SK-N-SH (cell line): ENCODE measurements around the gene ASCC3. TPM values are rescaled to one million over a fixed set of nuclear protein-coding genes. Genes with fewer than 3 reads are reported as not detected.

Experiments used
- CTCF ChIA-PET: fragments of 300-600, 350-600 bp; formaldehyde crosslinking; extraction: SDS; loops from one replicate; lab custom pipeline; 2021; lab: Yijun Ruan, JAX
- POLR2A ChIA-PET: fragments of 350-600 bp; sonication (Branson Sonifier 250); formaldehyde crosslinking; extraction: SDS; loops from one replicate; lab custom pipeline; 2020; ENCODE audit warnings: antibody characterized with exemption, inconsistent platforms; lab: Yijun Ruan, JAX
- DNase-seq: peaks from one replicate; pipeline ENCODE4 v3.0.0; 2012
- H2AFZ ChIP-seq: fragments of 200-600 bp; sonication (generic); 2 replicates; pipeline ENCODE4 v1.8.1; 2016; ENCODE audit warnings: antibody characterized with exemption, mild to moderate bottlenecking, low read depth
- H3F3A ChIP-seq: fragments of 200-600 bp; sonication (generic); replicated peaks from 2 replicates; pipeline ENCODE3; 2016; ENCODE audit warnings: antibody characterized with exemption, mild to moderate bottlenecking; ENCODE audit not compliant: insufficient read depth
- H3K27ac ChIP-seq, 2 experiments: fragments of 200-500 bp in 1 of 2; fragments of 200-600 bp in 1 of 2; sonication (Bioruptor generic) in 1 of 2; sonication (generic), shearing (Covaris generic) in 1 of 2; 2 replicates each; pipeline versions ENCODE4 v1.5.1 to v1.6.1; 2014 to 2016; ENCODE audit warnings: low read depth in 2 of 2, inconsistent platforms in 1 of 2, low read length in 1 of 2, mild to moderate bottlenecking in 1 of 2, mixed read lengths in 1 of 2
- H3K27me3 ChIP-seq: fragments of 200-600 bp; sonication (generic), shearing (Covaris generic); 2 replicates; pipeline ENCODE4 v1.6.1; 2016; ENCODE audit warnings: mixed run types; ENCODE audit not compliant: insufficient read depth
- H3K36me3 ChIP-seq, 2 experiments: fragments of 200-500 bp in 1 of 2; fragments of 200-600 bp in 1 of 2; sonication (Bioruptor generic) in 1 of 2; sonication (generic) in 1 of 2; replicated peaks in 1 of 2; 2 replicates each; pipeline versions ENCODE3 to v1.5.1; 2014 to 2016; ENCODE audit warnings: low read length in 1 of 2, mild to moderate bottlenecking in 1 of 2; ENCODE audit not compliant: insufficient read depth in 2 of 2, control insufficient read depth in 1 of 2
- H3K4me1 ChIP-seq, 2 experiments: fragments of 200-500 bp in 1 of 2; fragments of 200-600 bp in 1 of 2; sonication (Bioruptor generic) in 1 of 2; sonication (generic), shearing (Covaris generic) in 1 of 2; 2 replicates each; pipeline versions ENCODE4 v1.5.1 to v1.6.1; 2014 to 2016; ENCODE audit warnings: low read depth in 1 of 2, low read length in 1 of 2, mixed run types in 1 of 2; ENCODE audit not compliant: insufficient read depth in 2 of 2, control insufficient read depth in 1 of 2
- H3K4me2 ChIP-seq: fragments of 200-600 bp; sonication (generic), shearing (Covaris generic); 2 replicates; pipeline ENCODE4 v1.6.1; 2017; ENCODE audit warnings: mixed run types
- H3K4me3 ChIP-seq, 2 experiments: fragments of 200-500 bp in 1 of 2; fragments of 200-600 bp in 1 of 2; sonication (Bioruptor generic) in 1 of 2; sonication (generic), shearing (Covaris generic) in 1 of 2; 2 replicates each; pipeline versions ENCODE4 v1.5.1 to v1.8.1; 2014 to 2016; ENCODE audit warnings: low read depth in 2 of 2, inconsistent platforms in 1 of 2, low read length in 1 of 2, mild to moderate bottlenecking in 1 of 2, mixed read lengths in 1 of 2, moderate library complexity in 1 of 2
- H3K79me2 ChIP-seq: fragments of 200-600 bp; sonication (generic); 2 replicates; pipeline ENCODE4 v1.8.1; 2017; ENCODE audit warnings: mild to moderate bottlenecking; ENCODE audit not compliant: insufficient read depth
- H3K9ac ChIP-seq: fragments of 200-600 bp; sonication (generic); 2 replicates; pipeline ENCODE4 v1.6.1; 2017; ENCODE audit warnings: mixed run types
- H3K9me2 ChIP-seq: fragments of 200-600 bp; sonication (generic); 2 replicates; pipeline ENCODE4 v1.6.1; 2017; ENCODE audit warnings: mixed run types
- H3K9me3 ChIP-seq: fragments of 200-600 bp; sonication (generic); 2 replicates; pipeline ENCODE4 v1.6.1; 2017; ENCODE audit warnings: mixed run types, mild to moderate bottlenecking, moderate library complexity
- H4K20me1 ChIP-seq: fragments of 200-600 bp; sonication (generic); 2 replicates; pipeline ENCODE4 v1.6.1; 2017; ENCODE audit warnings: mild to moderate bottlenecking, mixed run types; ENCODE audit not compliant: insufficient read depth
- EP300 ChIP-seq, 2 experiments: IDR thresholded peaks; 2 replicates each; pipeline versions ENCODE4 v1.4.0 to v1.6.1; 2012; ENCODE audit warnings: borderline replicate concordance in 1 of 2, low read depth in 1 of 2, low read length in 1 of 2
- EZH2phosphoT487 ChIP-seq: fragments of 200-600 bp; sonication (generic); IDR thresholded peaks from 2 replicates; pipeline ENCODE4 v1.6.1; 2017; ENCODE audit warnings: low read depth, mixed run types, mild to moderate bottlenecking, antibody characterized with exemption, moderate library complexity, borderline replicate concordance
- FOSL2 ChIP-seq: IDR thresholded peaks from 2 replicates; pipeline ENCODE4 v1.4.0; 2012; ENCODE audit warnings: low read depth, mild to moderate bottlenecking, moderate library complexity, borderline replicate concordance
- GABPA ChIP-seq: IDR thresholded peaks from 2 replicates; pipeline ENCODE4 v1.4.0; 2012; ENCODE audit warnings: low read depth, mild to moderate bottlenecking
- GATA2 ChIP-seq: sonication (generic); formaldehyde crosslinking; IDR thresholded peaks from 2 replicates; pipeline ENCODE4 v1.5.0; 2020; ENCODE audit warnings: mild to moderate bottlenecking, missing genetic modification reagents
- JUND ChIP-seq: IDR thresholded peaks from 2 replicates; pipeline ENCODE4 v1.4.0; 2012
- NFIC ChIP-seq: IDR thresholded peaks from 2 replicates; pipeline ENCODE4 v1.4.0; 2012; ENCODE audit warnings: borderline replicate concordance
- PBX3 ChIP-seq: IDR thresholded peaks from 2 replicates; pipeline ENCODE4; 2012
- TAF1 ChIP-seq: IDR thresholded peaks from 2 replicates; pipeline ENCODE4 v1.6.1; 2012; ENCODE audit warnings: low read depth, mild to moderate bottlenecking, low read length, moderate library complexity, borderline replicate concordance
- TCF12 ChIP-seq: IDR thresholded peaks from 2 replicates; pipeline ENCODE4 v1.4.0; 2012
- USF1 ChIP-seq: IDR thresholded peaks from 2 replicates; pipeline ENCODE4 v1.4.0; 2012; ENCODE audit warnings: low read depth, borderline replicate concordance
- USF2 ChIP-seq: fragments of 150-350 bp; IDR thresholded peaks from 2 replicates; pipeline ENCODE4 v1.6.1; 2017; ENCODE audit warnings: antibody characterized with exemption, low read length, low read depth, borderline replicate concordance
- YY1 ChIP-seq: IDR thresholded peaks from 2 replicates; pipeline ENCODE4 v1.4.0; 2012; ENCODE audit warnings: low read depth, mild to moderate bottlenecking
- WGBS: methylation state at CpG from one replicate; pipeline ENCODE4 v1.1.6; 2017; ENCODE audit warnings: low lambda C conversion rate; 5-methylcytosine and 5-hydroxymethylcytosine counted together
- polyA plus RNA-seq, 3 experiments: library from polyadenylated mRNA; depleted of rRNA; stranded (reverse); fragments of >200 nt; gene quantifications; 2 replicates each; pipeline ENCODE4 v1.2.3, GENCODE V29; 2012
- TF ChIP-seq, protein P1 (sequence below): fragments of 150-350 bp; IDR thresholded peaks from 2 replicates; pipeline ENCODE4 v1.6.1; 2016; ENCODE audit warnings: mild to moderate bottlenecking, low read depth, low read length
- TF ChIP-seq, protein P2 (sequence below): IDR thresholded peaks from 2 replicates; pipeline ENCODE4 v1.4.0; 2012; ENCODE audit warnings: low read depth, borderline replicate concordance
- TF ChIP-seq, protein P3 (sequence below): fragments of 200-600 bp; sonication (generic); IDR thresholded peaks from 2 replicates; pipeline ENCODE4 v1.6.1; 2017; ENCODE audit warnings: antibody characterized with exemption, mild to moderate bottlenecking, moderate library complexity

ASCC3 gene
- polyA plus RNA-seq, 1 of the 3 experiments (the other 2 are of a cell fraction) = 17.9 TPM

DNA sequence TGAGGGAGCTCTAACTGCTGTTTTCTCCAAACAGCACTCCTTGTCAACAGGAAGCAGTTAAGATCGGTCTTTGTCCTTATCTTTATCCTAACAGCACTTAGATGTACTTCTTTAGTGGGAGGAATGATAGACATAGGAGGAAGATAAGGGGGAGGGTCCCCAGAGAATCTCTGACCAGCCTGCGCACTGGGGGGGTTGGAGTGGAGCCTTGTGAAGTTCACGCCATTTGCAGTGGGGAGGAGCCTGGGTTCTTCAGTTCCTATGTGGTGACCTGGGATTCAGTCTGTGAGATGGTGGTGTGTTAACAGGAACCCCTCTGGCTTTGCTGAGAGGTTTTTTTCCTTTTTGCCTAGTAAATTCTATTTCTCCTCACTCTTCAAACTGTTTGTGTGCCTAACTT lies 18.1 kb upstream of the ASCC3 start (continued):
- TF ChIP-seq USF2 = no peak
- TF ChIP-seq YY1 = no peak
- TF ChIP-seq FOSL2 = no peak
- TF ChIP-seq, all 33 proteins: peak for 0

GRCh38 chr6:100897671-100898070 lies 16.5 kb upstream of the ASCC3 start:
- POLR2A ChIA-PET = no interaction called here
- CTCF ChIA-PET = no interaction called here
- Histone ChIP-seq H3K9ac (no peak overlapping the region), H3K4me2 (no peak overlapping the region), H3K9me2 (no peaks in the 10 kb centered on the region), H3F3A (no peaks in the 10 kb centered on the region), H2AFZ (no peak overlapping the region), H3K79me2 (no peaks in the 10 kb centered on the region), H3K4me1 (peaks cover 0 to under 1% of the 10 kb centered on the region in 2 experiments; a peak in 1 of 4 replicates), H4K20me1 (no peaks in the 10 kb centered on the region), H3K9me3 (no peaks in the 10 kb centered on the region), H3K27me3 (no peaks in the 10 kb centered on the region), H3K4me3 (no peak overlapping the region), H3K27ac (no peak overlapping the region), H3K36me3 (no peaks in the 10 kb centered on the region)
- WGBS = 75% methylated on average over 4 of the region's 4 CpGs
- no peak for TF ChIP-seq USF1
- no peak for TF ChIP-seq NFIC
- TF ChIP-seq EP300 (IDR thresholded peaks at IDR 0.05; ENCODE audit: borderline replicate concordance in 1 of 2, low read depth in 1 of 2, low read length in 1 of 2) = no peak
- TF ChIP-seq, protein P1, sequence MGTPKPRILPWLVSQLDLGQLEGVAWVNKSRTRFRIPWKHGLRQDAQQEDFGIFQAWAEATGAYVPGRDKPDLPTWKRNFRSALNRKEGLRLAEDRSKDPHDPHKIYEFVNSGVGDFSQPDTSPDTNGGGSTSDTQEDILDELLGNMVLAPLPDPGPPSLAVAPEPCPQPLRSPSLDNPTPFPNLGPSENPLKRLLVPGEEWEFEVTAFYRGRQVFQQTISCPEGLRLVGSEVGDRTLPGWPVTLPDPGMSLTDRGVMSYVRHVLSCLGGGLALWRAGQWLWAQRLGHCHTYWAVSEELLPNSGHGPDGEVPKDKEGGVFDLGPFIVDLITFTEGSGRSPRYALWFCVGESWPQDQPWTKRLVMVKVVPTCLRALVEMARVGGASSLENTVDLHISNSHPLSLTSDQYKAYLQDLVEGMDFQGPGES = no peak
- no peak for DNase-seq

DNA sequence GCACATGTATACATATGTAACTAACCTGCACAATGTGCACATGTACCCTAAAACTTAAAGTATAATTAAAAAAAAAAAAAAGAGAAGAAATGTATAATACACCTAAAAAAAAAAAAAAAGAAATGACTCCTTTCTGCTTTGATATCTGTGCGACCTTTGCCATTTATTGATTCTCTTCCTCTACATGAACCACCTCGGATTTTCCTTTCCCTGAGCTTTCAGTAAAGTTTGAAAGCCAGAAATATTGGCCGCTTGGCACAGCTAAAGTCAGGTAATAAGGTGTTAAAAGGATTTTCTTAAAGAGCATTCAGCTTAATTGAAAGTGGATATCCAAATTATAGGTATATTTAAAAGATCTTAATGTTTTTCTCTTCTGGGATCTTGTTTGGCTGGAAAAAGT lies 12.6 kb upstream of the ASCC3 start:
- ChIA-PET CTCF (no interaction called here), POLR2A (no interaction called here)
- H4K20me1 ChIP-seq = no peaks in the 10 kb centered on the region
- H3K4me2 ChIP-seq = no peak overlapping the region
- peaks cover 0 to 2% of the 10 kb centered on the region in 2 experiments; a peak in 2 of 4 replicates for H3K4me1 ChIP-seq
- H2AFZ ChIP-seq = no peak overlapping the region
- DNase-seq = no peak
- H3K4me3 ChIP-seq = no peak overlapping the region
- no peaks in the 10 kb centered on the region for H3K9me3 ChIP-seq
- no peak overlapping the region for H3K9ac ChIP-seq
- H3K9me2 ChIP-seq = no peaks in the 10 kb centered on the region
- no peaks in the 10 kb centered on the region for H3K36me3 ChIP-seq
- no peaks in the 10 kb centered on the region for H3F3A ChIP-seq
- WGBS = 67% methylated on average over 3 of the region's 3 CpGs
- H3K79me2 ChIP-seq = no peaks in the 10 kb centered on the region
- H3K27ac ChIP-seq = no peak overlapping the region
- H3K27me3 ChIP-seq = no peaks in the 10 kb centered on the region
- TF ChIP-seq GABPA = no peak
- TF ChIP-seq GATA2 = no peak
- TF ChIP-seq PBX3 = no peak
- no peak for TF ChIP-seq TAF1
- TF ChIP-seq, protein P2, sequence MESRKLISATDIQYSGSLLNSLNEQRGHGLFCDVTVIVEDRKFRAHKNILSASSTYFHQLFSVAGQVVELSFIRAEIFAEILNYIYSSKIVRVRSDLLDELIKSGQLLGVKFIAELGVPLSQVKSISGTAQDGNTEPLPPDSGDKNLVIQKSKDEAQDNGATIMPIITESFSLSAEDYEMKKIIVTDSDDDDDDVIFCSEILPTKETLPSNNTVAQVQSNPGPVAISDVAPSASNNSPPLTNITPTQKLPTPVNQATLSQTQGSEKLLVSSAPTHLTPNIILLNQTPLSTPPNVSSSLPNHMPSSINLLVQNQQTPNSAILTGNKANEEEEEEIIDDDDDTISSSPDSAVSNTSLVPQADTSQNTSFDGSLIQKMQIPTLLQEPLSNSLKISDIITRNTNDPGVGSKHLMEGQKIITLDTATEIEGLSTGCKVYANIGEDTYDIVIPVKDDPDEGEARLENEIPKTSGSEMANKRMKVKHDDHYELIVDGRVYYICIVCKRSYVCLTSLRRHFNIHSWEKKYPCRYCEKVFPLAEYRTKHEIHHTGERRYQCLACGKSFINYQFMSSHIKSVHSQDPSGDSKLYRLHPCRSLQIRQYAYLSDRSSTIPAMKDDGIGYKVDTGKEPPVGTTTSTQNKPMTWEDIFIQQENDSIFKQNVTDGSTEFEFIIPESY = no peak
- TF ChIP-seq EZH2phosphoT487 = no peak
- TF ChIP-seq, protein P3, sequence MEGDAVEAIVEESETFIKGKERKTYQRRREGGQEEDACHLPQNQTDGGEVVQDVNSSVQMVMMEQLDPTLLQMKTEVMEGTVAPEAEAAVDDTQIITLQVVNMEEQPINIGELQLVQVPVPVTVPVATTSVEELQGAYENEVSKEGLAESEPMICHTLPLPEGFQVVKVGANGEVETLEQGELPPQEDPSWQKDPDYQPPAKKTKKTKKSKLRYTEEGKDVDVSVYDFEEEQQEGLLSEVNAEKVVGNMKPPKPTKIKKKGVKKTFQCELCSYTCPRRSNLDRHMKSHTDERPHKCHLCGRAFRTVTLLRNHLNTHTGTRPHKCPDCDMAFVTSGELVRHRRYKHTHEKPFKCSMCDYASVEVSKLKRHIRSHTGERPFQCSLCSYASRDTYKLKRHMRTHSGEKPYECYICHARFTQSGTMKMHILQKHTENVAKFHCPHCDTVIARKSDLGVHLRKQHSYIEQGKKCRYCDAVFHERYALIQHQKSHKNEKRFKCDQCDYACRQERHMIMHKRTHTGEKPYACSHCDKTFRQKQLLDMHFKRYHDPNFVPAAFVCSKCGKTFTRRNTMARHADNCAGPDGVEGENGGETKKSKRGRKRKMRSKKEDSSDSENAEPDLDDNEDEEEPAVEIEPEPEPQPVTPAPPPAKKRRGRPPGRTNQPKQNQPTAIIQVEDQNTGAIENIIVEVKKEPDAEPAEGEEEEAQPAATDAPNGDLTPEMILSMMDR = no peak
- TF ChIP-seq JUND = no peak
- TF ChIP-seq TCF12 = no peak
